ENCODE measurements around the gene ATG101. TPM values are rescaled to one million over a fixed set of nuclear protein-coding genes. Genes with fewer than 3 reads are reported as not detected.

Gene ATG101
- total RNA-seq, 2 experiments from 2014 or later = 38.0 to 53.9 TPM

GRCh38 chr12:52060498-52061177 lies 9.1 kb upstream of the ATG101 start:
- POLR2A ChIA-PET = interaction anchor here (0.8 to 1.1 kb wide), 2 partner anchors 9 to 28 kb away, joined by 3 to 5 read pairs; partner anchors contain the start of gene ATG101
- Histone ChIP-seq H3K27ac (ENCODE audit: low read depth, low read length, poor library complexity, severe bottlenecking) (peak overlapping the region; percentile 44), H3K9me3 (ENCODE audit: low read length) (no peaks in the 10 kb centered on the region), H3K79me2 (ENCODE audit: insufficient read depth, low read depth, low read length) (no peaks in the 10 kb centered on the region), H2AFZ (ENCODE audit: low read length) (no peak overlapping the region), H3K4me3 (ENCODE audit: low read depth, low read length, poor library complexity, severe bottlenecking) (no peak overlapping the region), H4K20me1 (ENCODE audit: insufficient read depth, low read length) (no peaks in the 10 kb centered on the region), H3K4me1 (ENCODE audit: insufficient read depth, low read length, poor library complexity, severe bottlenecking) (peaks cover 19% of the 10 kb centered on the region), H3K9me2 (ENCODE audit: insufficient read depth, low read length) (no peaks in the 10 kb centered on the region), H3K4me2 (ENCODE audit: low read length) (no peak overlapping the region; the same call in 1 of the 2 replicates), H3K36me3 (ENCODE audit: insufficient read depth, low read length) (peaks cover 18% of the 10 kb centered on the region; the same call in 1 of the 2 replicates)
- BruUV-seq (replicated peaks) = no TSS peak
- CTCF ChIA-PET (ENCODE audit: unreplicated experiment) = interaction anchor here (0.5 to 0.6 kb wide), 3 partner anchors 15 to 1284 kb away, joined by 3 to 7 read pairs (median 3); no protein-coding TSS in a partner anchor
- DNase-seq (ENCODE audit: low spot score) = no peak
- TF ChIP-seq EZH2phosphoT487 (IDR thresholded peaks at IDR 0.05; ENCODE audit: borderline replicate concordance, low read depth, low read length) (no peak), CTCF (conservative IDR thresholded peaks at IDR 0.05; ENCODE audit: low read length) (no peak)
- intact Hi-C loops (cut with micrococcal nuclease; ENCODE audit: unreplicated experiment) = no loop called here

- no peaks in the 10 kb centered on the region for H3K79me2 ChIP-seq (ENCODE audit: insufficient read depth, low read depth, low read length)
- H2AFZ ChIP-seq (ENCODE audit: low read length) = no peak overlapping the region
- no peak overlapping the region for H3K4me3 ChIP-seq (ENCODE audit: low read depth, low read length, poor library complexity, severe bottlenecking)
- peaks cover 18% of the 10 kb centered on the region; the same call in 1 of the 2 replicates for H3K36me3 ChIP-seq (ENCODE audit: insufficient read depth, low read length)
- no TSS peak for BruUV-seq (replicated peaks)
- CTCF ChIA-PET (ENCODE audit: unreplicated experiment) = interaction anchor here (0.5 to 0.6 kb wide), 2 partner anchors 62 to 1283 kb away, joined by 3 to 7 read pairs; no protein-coding TSS in a partner anchor
- no peak overlapping the region for H3K4me2 ChIP-seq (ENCODE audit: low read length)
- no peak for DNase-seq (ENCODE audit: low spot score)
- no peaks in the 10 kb centered on the region for H3K9me2 ChIP-seq (ENCODE audit: insufficient read depth, low read length)
- TF ChIP-seq CTCF (conservative IDR thresholded peaks at IDR 0.05; ENCODE audit: low read length) = no peak
- TF ChIP-seq EZH2phosphoT487 (IDR thresholded peaks at IDR 0.05; ENCODE audit: borderline replicate concordance, low read depth, low read length) = no peak
- intact Hi-C loops (cut with micrococcal nuclease; ENCODE audit: unreplicated experiment) = no loop called here
- no peaks in the 10 kb centered on the region for H3K9me3 ChIP-seq (ENCODE audit: low read length)
- peaks cover 19% of the 10 kb centered on the region for H3K4me1 ChIP-seq (ENCODE audit: insufficient read depth, low read length, poor library complexity, severe bottlenecking)
- H3K27ac ChIP-seq (ENCODE audit: low read depth, low read length, poor library complexity, severe bottlenecking) = no peak overlapping the region
- no peaks in the 10 kb centered on the region for H4K20me1 ChIP-seq (ENCODE audit: insufficient read depth, low read length)
- POLR2A ChIA-PET = interaction anchor here (1.0 to 1.1 kb wide), 2 partner anchors 10 to 29 kb away, joined by 3 to 5 read pairs; partner anchors contain the start of gene NR4A1
Measured at GRCh38 chr12:52061470-52062166, 8.2 kb upstream of the ATG101 start.

Data from OCI-LY7 (cell line).